A549 (cell line): ENCODE measurements around the gene GBP1.

Experiments used
- POLR2A ChIP-seq: IDR thresholded peaks from 2 replicates; pipeline ENCODE4 v1.6.1; 2012; ENCODE audit warnings: mild to moderate bottlenecking, low read length
- TF ChIP-seq, protein P1 (sequence below): fragments of >200 bp; sonication (Bioruptor Twin); formaldehyde crosslinking; IDR thresholded peaks from 3 replicates; pipeline ENCODE4 v1.5.1; 2016

DNA sequence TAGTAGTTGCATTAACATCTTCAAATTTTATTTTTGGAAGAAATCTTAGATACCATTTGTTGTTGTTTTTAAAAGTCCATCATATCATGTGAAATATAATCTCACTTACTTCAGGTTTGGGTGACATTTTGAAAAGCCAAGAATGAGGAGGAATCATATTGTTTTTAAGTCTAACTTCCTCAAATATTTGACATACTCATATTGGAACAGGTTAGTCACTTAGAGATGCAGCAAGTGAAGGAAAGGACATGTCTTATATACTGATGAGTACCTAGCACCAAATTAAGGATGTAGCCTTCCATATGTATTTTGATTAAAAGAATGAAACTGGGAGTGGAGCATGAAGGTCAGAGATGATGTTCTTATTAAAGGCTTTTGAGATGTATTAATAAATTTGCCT is 37.0 kb upstream of the GBP1 start:
- TF ChIP-seq, protein P1, sequence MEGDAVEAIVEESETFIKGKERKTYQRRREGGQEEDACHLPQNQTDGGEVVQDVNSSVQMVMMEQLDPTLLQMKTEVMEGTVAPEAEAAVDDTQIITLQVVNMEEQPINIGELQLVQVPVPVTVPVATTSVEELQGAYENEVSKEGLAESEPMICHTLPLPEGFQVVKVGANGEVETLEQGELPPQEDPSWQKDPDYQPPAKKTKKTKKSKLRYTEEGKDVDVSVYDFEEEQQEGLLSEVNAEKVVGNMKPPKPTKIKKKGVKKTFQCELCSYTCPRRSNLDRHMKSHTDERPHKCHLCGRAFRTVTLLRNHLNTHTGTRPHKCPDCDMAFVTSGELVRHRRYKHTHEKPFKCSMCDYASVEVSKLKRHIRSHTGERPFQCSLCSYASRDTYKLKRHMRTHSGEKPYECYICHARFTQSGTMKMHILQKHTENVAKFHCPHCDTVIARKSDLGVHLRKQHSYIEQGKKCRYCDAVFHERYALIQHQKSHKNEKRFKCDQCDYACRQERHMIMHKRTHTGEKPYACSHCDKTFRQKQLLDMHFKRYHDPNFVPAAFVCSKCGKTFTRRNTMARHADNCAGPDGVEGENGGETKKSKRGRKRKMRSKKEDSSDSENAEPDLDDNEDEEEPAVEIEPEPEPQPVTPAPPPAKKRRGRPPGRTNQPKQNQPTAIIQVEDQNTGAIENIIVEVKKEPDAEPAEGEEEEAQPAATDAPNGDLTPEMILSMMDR: no peak
- TF ChIP-seq POLR2A: no peak
